GM18502 (cell line): Measurements from ENCODE around the gene CSNK1G2.

Source experiments
- ATAC-seq: cut with Tn5 transposase; IDR thresholded peaks from one replicate; pipeline ENCODE4 v1.9.1; 2021; ENCODE audit warnings: mild to moderate bottlenecking; ENCODE audit not compliant: unreplicated experiment, poor library complexity

The CSNK1G2 gene

DNA sequence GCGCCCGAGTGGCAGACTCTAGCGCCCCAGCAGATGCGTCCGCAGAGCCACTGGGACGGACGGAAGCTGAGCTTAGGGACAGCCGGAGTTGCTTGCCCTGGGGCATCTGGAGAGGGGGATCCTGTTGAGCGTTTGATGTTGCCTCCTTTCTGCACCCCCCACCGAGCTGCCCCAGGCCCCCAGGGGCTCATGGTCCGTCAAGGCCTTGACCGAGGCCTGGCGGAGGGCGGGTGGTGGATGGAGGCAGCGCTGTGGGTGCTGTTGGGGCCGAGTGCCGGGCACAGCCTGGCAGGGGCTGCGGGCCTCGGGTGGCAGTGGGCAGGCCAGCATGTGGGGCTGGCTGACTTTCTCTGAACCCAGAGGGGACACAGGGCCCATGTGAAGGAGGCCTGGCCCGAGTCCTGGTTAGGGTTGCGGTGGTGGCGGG is 2.7 kb downstream of the CSNK1G2 start:
- ATAC-seq = no peak

DNA sequence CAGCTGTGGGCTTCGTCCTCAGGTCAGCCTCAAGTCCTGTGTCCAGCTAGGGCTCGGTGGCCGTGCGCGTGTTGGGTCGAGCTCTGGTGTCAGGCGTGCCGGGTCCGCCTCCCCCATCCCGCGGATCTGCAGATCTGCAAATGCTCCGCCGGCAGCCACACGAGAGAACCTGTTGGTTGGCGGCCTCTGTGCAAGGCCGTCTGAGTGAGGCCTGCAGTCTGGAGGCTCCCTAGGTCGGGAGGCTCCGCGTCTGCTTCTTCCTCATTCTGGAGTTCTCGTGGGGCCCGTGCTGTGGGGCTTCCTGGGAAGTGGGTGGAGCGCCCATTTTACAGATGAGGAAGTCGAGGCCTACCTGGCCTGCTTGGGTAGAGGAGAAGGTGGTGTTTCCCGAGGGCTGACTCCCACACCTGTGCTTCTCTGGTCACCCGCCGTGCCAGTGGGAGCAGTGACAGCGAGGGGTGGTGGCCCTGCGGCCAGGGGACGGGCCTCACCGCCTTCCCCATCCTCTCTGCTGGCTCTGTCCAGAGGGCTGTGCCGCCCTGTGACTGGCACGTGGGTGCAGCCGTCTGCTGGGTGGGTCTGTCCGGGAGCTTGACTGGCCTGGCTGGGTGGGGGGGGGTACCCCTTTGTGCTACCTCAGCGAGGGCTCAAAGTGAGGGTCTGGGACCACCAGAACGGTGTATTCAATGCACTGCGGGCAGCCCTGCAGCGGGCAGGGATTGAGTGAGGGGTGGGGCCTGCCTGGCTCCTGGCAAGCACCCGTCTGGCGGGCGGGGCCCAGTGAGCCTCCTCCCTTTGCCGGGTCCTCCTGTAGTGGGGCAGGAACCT is 3.3 kb downstream of the CSNK1G2 start:
- ATAC-seq = no peak

DNA sequence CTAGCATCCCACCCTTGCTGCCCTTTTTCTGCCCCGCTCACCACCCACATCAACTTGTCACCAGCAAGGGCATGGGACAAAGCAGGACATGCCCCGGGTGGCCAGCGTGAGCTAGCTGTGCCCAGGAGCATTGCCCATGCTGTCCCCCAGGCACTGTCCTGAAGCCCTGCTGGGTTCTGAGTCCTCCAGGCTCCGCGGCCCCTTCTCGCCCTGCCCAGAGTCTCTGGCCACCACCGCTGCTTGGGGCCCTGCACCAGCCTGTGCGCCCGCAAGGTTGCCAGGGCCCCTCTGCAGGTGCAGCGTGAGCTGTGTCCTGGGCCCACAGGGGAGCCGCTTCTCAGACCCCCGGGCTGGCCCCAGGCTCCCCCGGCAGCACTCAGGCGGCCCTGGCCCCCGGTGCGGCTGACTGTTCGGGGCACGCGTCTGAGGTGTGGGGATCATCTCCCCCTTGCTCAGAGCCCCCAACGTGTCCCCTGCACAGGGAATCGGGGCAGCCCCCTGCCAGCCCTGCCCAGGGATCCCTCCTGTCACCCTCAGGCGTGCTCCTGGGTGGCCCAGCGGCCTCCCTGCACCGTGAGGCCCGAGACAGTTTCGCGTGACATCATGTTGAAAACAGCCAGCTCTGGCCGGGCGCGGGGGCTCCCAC is 4.1 kb downstream of the CSNK1G2 start:
- ATAC-seq = no peak

DNA sequence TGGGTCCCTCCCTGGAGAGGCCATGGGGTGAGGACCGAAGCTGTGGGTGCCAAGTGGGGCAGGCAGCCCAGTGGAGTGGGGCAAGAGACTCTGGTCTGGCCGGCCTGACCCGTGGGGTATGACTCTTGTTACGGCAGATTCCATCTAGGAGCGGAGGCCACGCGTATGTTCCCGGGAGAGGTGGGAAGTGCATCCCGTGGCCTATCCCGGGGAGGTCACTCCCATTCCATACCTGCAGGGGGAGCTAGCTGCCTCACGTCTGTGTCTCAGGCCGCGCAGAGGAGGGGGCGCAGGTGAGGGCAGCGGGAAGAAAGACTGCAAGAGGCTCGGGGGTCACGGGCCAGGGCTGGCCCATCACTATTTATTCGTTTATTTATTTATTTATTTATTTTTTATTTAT is 4.9 kb downstream of the CSNK1G2 start:
- no peak for ATAC-seq

DNA sequence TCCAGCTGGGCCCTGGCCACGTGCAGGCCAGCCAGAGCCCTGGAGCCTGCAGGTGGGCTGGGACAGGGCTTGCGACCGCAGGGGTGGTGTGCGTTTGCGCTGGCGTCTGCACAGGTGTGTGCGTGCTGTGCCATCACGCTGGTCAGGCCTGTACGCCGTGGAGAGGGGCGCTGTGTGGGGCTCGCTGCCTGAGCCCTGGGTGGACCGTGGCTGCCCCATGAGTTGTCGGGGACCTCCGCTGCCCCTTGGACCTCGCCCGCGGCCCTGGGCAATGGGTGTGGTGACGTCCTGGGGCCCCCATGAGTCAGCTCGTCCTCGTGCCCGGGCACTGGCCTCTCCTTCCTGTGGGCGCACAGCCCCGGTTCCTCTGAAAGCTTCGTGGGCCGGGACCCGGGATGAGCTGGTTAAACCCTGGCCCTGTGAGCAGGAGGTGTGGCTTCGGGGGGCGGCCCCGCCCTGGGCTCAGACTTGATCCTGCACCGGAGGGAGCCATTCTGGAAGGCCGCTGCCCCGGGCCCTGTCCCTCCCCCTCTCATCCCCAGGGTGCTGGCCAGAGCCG is 6.8 kb downstream of the CSNK1G2 start:
- no peak for ATAC-seq

DNA sequence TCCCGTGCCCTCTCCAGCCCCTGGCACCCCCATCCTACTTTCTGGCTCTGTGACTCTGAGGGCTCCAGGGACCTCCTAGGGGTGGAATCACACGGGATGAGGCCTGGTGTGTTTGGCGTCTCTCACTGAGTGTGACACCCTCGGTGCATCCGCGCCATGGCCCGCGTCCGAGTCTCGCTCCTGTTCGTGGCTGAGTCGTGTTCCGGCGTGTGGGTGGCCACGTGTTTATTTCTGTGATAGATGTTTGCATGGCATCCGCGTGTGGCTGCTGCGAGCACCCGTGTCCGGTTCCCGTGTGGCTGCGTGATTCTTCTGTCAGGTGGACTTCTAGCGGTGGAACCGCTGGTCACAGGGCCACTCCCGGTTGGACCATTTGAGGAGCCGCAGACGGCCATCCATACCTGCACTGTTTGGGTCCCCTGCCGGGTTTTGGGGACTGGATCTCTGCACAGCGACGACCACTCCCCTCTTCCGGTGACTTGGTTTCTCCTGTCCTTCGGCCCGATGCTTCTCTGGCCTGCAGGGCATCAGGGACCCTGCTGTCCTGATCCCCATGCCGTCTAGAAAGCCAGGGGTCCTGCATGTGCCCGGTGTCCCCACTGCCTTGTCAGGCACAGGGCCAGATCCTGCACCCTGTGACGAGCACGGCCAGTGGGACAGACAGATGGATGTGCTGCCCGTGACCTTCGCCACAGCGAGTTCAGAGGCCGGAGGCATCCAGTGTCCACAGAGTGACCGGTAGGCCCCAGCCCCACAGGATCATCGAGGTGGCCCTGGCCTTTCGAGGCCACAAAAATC is 8.5 kb downstream of the CSNK1G2 start:
- ATAC-seq = no peak

DNA sequence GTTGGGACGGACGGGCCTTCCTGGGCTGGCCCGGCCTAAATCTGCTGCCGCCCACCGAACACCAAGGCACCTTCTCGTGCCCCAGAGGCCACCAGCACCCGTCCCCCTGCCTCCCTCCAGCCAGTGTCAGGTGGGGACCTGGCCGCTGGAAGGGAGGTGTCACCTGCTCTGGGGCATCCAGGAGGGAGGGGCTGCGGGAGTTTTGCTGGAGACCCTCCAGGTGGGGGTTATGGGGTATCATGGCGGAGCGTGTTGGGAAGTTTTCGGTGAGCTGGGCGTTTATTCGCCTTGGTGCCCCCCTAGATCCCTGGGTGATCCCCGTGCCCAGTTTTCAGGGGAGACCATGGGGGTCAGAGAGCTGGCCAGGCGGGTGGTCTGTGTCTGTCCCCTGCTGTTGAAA is 9.7 kb downstream of the CSNK1G2 start:
- ATAC-seq = no peak

DNA sequence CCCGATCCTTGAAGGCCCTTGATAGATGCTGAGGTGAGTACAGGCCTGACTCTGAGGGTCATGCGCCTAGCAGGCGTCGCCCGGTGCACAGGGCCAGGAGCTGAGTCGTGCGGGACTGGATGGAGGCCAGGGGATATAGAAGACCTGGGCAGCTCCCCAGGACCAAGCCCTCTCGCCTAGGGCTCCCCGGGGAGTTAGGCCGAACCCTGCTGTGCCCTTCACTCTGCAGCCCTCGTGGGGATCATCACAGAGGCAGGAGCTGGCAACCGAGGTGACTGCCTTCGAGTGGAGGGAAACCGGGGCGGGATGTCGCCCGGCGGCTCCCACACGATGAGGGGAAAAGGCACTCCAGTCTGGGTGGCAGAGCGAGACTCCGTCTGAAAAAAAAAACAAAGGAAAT is 11.7 kb downstream of the CSNK1G2 start:
- ATAC-seq = no peak

DNA sequence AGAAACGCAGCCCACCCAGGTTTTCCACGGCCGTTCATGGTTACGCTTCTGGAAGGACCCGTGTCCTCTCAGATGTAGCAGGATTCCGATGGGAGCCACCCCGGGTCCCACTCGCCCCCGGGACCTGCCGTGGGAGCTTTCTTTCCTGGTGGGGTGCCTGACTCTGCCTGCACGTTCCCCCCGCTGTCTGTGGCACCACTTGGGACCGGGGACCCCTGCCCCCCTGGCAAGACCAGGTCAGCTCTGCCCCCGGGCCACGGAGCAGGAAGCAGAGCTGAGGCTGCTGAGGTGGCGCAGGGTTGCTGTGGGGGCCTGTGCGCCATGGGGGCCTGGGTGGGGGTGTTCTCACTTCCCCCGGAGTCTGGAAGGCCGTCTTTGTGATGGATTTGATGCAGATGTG is 12.1 kb downstream of the CSNK1G2 start:
- ATAC-seq = no peak

DNA sequence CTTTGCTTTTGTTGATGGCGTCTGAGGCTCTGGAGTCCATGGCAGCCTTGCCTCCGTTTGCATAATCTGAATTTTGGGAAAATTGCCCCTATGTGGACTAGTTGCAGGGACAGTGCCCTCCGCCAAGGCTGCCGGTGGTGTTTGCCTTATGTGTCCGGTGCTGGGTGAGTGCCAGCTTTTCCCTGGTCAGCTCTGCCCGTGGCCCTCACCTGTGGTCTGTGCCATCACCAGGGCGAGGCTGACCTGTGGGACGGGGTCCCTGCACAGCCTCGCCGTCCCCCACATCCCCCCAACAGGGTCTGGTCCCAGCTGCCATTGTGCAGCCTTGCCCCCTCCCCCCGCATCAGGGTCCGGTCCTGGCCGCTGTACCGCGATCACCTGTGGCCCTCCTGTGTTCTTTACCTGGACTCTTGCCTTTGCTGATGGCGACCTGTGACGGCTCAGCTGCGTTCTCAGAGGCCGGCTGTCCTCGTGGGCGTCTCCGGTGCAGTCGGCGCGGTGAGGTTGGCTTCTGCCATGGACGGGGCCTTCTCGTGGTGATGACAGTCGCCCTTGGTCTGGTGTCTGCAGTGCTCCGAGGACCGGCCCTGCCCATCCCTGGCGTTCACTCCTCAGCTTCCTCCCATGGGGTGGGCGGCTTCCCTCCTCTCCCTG is 12.6 kb downstream of the CSNK1G2 start:
- no peak for ATAC-seq

DNA sequence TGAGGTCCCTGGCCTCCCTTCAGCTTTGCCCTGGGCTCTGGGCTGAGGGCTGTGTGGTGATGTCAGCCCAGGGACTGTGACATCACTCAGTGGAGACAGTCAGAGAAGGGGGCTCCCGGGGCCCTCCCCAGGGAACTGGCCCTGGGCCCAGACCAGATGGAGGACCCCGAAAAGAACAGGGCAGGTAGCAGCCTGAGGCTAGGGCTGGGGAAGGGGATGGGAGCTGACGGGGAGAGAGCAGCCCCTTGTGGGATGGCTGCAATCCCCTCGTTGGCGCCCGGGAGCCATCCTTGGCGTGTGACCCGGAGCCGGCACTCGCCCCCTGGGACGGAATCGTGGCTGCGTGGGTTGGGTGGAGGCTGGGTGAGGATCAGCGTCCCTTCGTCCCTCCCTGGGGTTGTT is 13.6 kb downstream of the CSNK1G2 start:
- no peak for ATAC-seq

DNA sequence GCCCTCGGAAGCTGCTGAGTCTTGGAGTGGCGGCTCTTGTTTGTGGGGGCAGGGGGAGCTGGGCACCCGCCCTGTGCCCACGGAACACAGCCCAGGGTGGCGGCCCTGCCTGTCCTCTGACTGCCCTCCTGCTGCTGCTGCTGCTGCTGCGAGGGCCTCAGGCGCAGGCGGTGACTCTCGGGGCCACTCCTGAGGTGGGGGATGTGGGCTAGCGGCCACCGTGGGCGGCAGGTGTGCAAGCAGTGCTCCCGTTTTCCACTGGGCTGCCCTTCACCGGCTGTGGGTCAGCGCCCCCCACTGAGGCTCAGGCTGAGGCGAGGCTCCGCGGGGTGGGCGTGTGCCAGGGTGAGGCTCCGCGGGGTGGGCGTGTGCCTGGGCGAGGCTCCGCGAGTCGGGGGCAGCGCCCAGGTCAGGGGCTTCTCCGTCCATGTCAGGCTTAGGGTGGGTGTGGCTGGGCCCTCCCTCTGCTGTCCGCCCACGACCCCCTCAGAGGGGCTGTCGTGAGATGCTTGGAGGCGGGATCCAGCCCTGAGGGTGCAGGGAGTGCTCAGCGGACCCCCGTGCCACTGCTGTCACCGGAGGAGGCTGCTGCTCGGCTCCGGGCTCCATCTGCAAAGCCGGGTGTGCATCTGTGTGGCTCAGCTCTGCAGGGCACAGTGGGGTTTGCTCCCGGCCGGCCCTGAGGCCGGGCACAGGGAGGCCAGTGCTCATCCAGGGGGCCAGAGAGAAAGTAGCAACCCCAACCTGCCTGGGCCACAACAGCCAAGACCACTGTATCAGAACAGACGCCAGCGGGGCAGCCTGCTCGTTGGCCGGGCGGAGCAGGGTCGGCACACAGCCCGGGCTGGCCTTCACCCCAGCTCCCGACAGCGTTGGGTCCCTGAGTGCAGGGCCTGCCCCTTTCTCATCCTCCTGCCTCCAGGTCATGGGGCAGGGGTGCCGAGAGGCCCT is 14.5 kb downstream of the CSNK1G2 start:
- ATAC-seq = no peak

DNA sequence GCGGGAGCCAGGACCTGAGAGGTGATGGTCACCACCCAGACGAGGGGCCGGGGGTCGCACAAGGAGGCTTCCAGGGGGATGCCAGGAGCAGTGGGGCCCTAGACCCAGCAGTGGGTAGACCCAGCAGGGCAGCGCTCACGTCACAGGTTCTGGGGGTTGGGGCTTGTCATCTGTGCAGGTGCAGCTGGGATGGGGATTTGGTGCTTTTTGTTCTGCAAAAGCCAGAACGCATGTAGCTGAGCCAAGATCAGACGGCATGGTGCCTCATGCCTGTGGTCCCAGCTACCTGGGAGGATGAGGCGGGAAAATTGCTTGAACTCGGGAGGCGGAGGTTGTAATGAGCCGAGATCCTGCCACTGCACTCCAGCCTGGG is 15.1 kb downstream of the CSNK1G2 start:
- no peak for ATAC-seq

DNA sequence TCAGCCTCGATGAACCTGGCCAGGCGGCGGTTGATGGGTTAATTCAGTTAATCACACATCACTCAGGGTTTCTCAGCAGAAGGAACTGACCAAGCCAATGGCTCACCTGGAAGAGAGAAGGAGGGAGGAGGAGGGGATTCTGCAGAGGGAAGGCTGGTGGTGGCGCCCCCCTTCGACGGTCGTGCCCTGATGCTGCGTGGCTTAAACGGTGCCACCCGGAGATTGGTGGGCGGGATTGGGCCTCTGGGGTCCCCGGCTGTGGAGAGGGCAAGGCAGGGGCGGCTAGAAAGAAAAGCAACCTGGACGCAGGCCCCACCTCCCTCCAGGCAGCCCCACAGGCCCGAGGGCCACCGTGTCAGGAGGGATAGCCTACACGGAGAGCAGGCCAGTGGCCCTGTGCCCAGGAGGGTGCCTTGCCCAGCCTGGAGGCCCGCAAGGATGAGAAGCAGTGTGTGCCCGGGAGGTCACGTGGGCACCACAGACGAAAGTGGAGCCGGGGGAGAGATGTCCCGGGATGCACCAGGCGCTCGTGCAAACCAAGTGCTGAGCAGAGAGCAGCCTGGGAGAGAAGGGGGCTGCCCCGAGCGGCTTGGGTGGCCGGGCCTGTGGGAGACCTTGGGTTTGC is 16.0 kb downstream of the CSNK1G2 start:
- no peak for ATAC-seq

DNA sequence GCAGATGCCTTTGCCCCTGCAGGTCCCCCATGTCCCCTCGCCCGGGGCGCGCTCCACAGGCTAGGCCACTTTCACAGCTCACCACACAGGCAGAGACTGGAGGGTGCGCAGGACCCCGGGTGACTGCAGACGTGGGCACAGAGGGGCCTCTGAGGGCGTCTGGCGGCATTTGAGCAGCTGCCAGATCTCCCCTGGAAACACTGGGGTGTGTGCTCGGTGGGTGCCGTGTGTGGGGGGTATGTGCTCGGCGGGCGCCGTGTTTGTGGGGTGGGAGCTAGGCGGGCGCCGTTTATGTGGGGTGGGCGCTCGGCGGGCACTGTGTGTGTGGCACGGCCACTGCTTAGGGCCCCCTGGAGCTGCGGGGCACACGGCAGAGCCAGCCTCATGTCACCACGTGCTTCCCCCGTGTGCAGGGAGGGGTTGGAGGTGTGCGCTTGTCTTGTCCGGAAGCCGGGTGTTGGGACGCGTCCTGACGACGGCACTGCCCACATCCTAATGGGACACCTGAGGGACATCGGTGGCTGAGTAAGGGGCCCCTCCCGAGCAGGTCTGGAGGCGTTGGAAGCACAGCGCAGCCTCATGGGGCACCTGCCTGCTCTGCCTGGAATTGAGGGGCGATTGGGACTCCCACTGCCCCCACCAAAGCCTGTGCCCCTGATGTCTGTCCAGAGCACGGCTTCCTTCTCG is 16.7 kb downstream of the CSNK1G2 start:
- ATAC-seq = no peak

DNA sequence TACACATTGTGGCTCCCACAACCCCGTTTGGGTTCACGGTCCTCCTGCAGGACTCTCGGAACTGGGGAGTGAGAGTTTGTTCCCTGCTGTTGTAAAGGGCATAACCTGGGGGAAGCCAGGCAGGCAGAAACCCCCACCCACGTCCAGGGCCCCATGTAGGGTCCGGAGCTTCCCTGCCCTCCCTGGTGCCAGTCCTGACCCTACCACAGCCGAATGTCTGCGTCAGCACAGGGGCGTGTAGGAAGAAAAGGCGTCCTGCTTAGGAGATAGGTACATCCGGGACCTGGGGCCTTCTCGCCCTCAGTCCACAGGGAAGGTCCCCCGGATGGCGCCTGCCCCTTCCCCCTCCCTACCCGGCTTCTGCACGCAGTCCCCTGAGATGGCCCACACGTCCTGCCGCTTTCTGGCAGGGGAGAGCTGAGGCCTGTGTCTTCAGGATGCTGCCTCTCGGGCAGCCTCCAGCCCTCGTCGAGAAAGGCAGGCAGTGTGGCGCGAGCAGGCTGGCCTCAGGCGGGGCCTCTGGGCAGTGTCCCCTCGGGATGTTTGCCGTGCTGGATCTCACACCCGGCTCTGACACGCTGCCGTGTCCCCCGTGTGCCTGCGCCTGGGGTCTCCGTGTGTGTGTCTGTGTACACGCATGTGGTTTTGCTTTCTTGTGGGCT is 19.1 kb downstream of the CSNK1G2 start:
- ATAC-seq = no peak

DNA sequence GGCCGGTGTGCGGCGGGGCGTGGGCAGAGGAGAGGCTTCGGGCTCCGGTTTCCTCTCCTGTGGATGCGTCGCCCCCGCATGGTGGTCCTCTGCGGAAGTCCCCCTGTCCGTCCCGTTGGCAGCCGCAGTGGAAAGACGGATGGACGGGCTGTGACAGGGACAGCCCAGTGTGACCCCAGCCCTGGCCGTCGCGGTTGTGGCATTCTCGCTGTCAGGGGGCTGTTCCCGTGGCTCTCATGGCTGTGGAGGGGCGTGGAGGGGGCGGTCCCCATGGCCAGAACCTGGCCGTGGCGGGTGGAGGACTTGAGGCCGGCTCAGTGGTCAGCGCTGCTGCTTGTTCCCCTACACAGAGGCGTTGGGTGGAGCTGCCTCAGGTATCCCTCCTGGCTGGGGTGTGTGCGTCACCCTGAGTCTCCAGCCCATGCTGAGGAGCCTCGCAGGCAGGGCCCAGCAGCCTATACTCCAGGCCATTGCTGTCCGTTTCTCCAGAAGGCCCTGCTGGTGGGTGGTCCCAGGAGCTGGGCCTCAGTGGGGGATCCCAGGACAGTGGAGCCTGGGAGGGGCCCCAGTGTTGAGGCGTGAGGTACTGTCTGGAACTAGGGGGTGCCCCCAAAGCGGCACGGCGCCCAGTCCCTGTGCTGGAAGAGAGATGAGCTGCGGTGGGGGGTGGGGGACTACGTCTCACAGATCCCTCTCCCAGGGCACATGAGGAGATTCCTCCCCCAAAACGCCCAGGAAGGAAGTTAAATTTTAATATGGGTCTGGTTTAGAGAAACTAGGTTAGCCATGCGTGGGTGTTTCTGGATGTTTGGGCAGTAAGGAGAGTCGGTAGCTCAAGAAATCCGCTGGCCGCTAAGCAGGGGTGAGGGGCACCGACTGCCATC is 20.3 kb downstream of the CSNK1G2 start:
- no peak for ATAC-seq
